Stimulated activated CD4-positive, alpha-beta T cell treated with anti-CD3 and anti-CD28 coated beads, TNF-alpha, amount 100 ng/mL, for 48 hours (primary cell): ENCODE results near the gene SUN1.
"Not testable (repeated sequence)": the region's sequence is repeated elsewhere in the genome, so short reads cannot be mapped to it uniquely, and the experiment has no call there.

Experiments
- DNase-seq, 3 donors: peaks; one replicate each; pipeline ENCODE4 v3.0.0-alpha.2; 2020; ENCODE audit warnings: low read depth in 3 of 3

SUN1 gene

DNA sequence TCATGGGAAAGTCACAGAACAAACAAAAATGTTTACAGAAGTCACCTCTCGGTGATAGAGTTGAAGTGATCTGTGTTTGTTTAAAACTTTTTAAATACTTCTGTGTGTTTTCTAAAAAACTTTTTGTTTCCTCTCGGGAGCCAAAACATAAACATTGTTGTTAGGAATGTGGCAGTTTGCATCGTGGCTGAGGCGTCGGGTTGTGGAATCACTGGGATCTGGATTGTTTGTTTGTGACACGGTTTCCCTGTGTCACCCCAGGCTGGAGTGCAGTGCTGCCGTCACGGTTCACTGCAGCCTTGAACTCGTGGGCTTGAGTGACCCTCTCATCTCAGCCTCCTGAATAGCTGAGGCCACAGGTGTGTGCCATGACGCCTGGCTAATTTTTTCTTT, 29.0 kb upstream of the SUN1 start:
- DNase-seq, result no peak

DNA sequence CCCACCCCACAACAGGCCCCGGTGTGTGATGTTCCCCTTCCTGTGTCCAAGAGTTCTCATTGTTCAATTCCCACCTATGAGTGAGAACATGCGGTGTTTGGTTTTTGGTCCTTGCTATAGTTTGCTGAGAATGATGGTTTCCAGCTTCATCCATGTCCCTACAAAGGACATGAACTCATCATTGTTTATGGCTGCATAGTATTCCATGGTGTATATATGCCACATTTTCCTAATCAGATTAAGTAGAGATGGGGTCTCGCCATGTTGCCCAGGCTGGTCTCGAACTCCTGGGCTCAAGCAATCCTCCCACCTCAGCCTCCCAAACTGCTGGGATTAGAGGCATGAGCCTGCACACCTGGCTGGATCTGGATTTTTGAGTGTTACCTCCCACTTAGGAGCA, 28.5 kb upstream of the SUN1 start:
- DNase-seq, result not testable (repeated sequence)

DNA sequence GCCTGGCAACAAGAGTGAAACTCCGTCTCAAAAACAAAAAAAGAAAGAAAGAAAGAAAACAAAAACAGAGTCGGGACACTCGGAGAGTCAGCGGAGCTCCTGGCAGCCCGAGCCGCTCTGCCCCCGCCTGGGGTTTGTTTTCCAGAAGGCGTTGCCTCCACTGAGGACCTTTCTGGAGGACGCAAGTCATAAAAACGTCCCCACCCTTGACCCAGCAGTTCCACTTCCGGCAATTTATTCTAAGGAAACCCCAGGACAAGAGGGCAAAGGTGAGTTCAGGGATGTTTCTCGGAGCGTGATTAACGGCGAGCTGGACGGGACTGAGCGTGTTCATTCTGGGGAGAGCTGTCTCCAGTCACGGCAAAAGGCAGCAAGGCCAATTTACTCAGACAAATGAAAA, 27.0 kb upstream of the SUN1 start:
- no peak for DNase-seq

DNA sequence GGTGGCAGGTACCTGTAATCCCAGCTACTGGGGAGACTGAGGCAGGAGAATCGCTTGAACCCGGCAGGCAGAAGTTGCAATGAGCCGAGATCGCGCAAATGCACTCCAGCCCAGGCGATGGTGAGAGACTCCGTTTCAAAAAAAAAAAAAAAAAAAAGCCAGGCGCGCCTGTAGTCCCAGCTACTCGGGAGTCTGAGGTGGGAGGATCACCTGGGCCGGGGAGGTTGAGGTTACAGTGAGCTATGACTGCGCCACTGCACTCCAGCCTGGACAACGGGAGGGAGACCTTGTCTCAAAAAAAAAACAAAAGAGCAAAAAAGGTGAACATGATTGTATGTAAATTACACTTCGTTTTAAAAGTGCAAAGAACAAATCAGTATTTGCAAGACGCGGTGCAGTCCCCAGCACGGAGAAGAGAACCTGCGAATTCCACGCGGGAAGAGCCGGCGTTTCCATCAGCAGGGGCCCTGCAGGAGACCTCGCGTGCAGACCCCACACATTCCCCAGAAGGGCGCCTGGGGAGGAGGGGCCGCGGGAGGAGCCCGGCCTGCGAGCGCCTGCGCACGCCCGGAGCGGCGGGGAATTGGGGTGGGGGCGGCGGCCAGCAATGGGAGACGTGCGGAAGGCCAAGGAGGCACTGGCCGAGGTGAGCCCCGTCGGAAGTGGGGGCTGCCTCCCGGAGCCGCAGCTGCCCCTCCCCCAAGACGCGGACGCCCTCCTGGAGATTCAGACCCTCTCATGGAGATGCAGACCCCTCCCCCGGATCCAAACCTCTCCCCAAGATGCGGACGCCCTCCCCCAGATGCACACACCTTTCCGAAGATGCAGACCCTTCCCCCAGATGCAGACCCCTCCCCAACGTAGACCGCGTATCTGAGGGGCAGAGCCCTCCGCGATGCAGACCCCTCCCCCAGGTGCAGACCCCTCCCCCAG, 16.7 kb upstream of the SUN1 start:
- DNase-seq, result no peak

GRCh38 chr7:816300-816750, 16.0 kb upstream of the SUN1 start:
- peak; percentile 91 to 94 (median 93) for DNase-seq

DNA sequence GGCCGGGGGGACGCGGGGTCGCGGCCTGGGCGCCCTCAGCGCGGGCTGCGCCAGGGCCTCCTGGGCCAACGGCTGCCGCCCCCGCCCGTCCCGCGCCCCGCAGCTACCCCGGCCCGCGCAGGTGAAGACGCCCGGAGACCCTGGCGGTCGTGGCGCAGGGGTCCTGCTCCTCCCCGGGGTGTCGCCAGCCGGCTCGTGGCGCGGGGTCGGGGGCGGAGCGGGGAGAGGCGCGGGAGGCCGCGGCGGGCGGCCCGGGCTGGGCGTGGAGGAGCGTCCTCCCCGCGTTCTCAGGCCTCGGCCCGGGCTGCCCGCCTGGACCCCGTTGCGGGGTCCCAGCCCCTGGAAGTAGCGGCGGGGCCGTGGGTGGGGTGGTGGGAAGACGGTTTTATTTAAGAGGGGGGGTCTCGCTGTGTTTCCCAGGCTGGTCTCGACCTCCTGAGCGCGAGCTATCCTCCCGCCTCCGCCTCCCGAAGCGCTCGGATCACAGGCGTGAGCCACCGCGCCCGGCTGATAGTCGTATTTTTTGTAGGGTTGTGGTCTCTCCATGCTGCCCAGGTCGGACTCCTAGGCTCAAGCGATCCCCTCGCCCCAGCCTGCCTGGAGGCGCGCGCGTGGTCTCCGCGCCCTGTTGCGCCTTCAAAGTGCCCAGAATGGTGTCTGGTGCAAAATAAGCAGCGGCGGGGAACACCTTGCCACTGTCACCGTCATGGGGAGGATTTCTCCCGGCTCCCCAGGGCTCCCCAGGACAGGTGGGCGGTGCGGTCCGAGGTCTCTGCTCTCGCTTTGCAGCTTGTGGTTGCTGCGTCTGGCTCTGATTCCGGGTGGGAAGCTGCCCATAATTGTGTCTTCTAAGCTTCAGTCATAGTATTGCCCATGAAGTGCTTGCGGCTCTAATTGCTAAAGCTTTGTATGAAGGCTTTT, 15.3 kb upstream of the SUN1 start:
- DNase-seq, result peak in 1 of 3 donors; percentile 35

- no peak for DNase-seq
These were observed 14.1 kb upstream of the SUN1 start for GRCh38 chr7:818031-818699.

GRCh38 chr7:820341-820740, 11.9 kb upstream of the SUN1 start:
- DNase-seq, result no peak

- DNase-seq, result no peak
These were observed 10.6 kb upstream of the SUN1 start for GRCh38 chr7:821688-822087.

- DNase-seq, result no peak
These were observed 9.5 kb upstream of the SUN1 start for GRCh38 chr7:822692-823276.

- no peak for DNase-seq
These were observed 8.6 kb upstream of the SUN1 start for GRCh38 chr7:823649-824048.

- DNase-seq, result no peak
These were observed 8.2 kb upstream of the SUN1 start for GRCh38 chr7:824081-824480.

- no peak for DNase-seq
These were observed 7.6 kb upstream of the SUN1 start for GRCh38 chr7:824664-825063.

- DNase-seq, result no peak
These were observed 6.9 kb upstream of the SUN1 start for GRCh38 chr7:825386-825785.

- no peak for DNase-seq
These were observed 5.9 kb upstream of the SUN1 start for GRCh38 chr7:826230-826917.

DNA sequence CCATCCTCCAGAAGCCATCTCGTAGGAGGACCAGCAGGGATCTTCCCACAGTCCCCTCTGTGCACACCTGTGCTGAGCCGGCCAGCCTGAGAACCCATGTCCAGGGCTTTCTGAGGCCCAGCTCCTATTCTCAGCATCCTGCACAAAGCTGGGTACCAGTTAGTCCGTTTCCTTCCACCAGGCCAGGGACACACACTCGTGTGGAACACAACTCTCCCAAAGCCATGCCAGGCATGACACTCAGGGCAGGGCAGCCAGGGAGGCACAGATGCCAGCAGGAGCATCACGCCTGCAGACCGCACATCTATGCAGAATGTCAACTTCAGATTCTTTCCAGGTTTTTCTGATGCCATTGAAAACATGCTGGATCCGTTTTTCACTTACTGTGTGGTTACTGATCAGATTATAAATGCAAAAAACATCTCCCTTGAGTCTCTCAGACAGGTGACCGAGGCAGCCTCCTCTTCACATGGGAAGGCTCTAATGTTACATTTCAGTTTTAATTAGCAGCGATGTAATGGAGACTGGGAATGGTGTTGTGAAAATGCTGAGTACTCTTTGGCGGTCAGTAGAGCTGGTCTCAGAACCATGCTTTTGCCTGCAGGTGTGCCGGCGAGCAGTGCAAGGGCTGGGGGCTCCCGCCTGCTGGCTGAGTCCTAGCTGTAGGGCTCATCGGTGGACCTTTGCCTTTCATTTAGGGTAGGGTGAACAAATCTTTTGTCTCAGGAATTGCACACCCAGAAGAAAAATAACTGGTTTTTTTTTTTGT, 3.3 kb upstream of the SUN1 start:
- no peak for DNase-seq

- no peak for DNase-seq
These were observed 2.2 kb upstream of the SUN1 start for GRCh38 chr7:830069-830468.

DNA sequence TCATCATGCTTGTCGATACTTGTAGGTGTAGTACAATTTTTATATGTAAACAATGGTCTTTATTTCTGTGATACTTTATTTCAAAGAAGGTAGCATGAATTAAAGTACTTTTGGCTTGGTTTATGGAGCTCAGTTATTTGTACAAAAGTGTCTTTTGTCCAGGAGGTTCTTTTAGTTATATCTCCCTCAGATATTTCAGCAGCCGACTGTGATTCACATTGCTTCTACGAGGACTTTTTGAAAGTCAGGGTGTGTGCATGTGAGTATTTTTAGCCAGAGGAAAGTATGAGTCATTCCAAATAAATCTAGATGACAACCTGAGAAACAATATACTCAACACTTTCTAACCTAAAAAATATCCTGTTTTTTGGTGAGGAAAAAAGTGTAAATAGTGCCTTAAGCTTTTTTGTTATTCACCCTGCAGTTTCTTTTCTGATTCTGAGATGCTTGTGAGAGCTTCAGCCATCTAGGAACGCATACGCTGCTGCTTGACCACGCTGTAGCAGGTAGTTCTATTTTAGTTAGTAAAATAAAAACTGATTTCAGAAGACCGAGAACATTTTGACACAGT, 595 bp upstream of the SUN1 start:
- no peak for DNase-seq

- DNase-seq, result no peak
These were observed 720 bp downstream of the SUN1 start for GRCh38 chr7:832968-833424.
